ENCODE measurements around the gene ANKRD65. TPM values are rescaled to one million over a fixed set of nuclear protein-coding genes. Genes with fewer than 3 reads are reported as not detected.
A peak's percentile ranks its signal among the peaks of the same experiment; 100 is the strongest.

The ANKRD65 gene
- total and polyA plus RNA-seq, 12 donors = 0.22 to 3.4 (median 1.6) TPM

DNA sequence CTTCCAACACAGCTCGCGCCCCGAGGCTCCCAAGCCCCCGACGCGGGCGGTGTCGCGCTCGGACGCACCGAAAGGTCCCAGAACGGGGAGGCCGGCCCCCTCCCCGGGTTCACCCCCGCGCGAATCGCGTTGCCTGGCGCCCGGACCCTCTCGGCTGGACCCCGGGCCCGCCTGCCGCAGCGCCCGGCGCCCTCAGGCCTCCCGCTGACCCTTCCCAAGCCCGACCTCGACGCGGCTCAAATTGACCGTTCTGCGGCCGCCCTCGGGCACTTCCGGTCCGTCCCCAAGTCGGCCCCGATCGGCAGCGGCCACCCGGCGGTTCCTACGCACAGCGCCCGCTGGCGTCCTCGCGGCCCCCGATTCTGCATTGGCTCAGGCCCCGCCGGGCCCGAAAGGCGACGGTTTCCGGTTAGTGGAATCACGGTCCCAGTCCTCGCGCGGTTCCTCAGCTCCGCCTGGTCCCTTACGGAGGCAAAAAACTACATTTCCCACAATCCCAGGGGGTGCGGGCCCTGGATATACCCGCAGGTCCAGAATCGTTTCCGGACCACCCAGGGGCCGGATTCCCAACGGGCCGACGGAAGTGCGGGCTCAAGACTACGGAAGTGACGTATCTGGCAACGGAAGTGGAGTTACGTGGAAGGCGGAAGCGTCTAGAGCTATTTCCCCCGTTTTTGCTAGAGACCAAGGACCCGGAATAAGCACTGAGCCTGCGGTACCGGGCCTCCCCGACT lies 46.0 kb downstream of the ANKRD65 start, which contains the start of gene AURKAIP1:
Gene AURKAIP1 (minus strand): TSS at position 279 of the 734 bp plus-strand sequence. CDS start 451 bp downstream, outside the sequence.
- TF ChIP-seq, protein P1, sequence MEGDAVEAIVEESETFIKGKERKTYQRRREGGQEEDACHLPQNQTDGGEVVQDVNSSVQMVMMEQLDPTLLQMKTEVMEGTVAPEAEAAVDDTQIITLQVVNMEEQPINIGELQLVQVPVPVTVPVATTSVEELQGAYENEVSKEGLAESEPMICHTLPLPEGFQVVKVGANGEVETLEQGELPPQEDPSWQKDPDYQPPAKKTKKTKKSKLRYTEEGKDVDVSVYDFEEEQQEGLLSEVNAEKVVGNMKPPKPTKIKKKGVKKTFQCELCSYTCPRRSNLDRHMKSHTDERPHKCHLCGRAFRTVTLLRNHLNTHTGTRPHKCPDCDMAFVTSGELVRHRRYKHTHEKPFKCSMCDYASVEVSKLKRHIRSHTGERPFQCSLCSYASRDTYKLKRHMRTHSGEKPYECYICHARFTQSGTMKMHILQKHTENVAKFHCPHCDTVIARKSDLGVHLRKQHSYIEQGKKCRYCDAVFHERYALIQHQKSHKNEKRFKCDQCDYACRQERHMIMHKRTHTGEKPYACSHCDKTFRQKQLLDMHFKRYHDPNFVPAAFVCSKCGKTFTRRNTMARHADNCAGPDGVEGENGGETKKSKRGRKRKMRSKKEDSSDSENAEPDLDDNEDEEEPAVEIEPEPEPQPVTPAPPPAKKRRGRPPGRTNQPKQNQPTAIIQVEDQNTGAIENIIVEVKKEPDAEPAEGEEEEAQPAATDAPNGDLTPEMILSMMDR (IDR thresholded peaks at IDR 0.05) = peak in 3 of 6 experiments; percentile 30 to 47 (median 37)
- TF ChIP-seq POLR2A (IDR thresholded peaks at IDR 0.05) = peak; percentile 55 to 65
- Histone ChIP-seq H3K9me3 (replicated peaks in 1 of 3) (no peaks in the 10 kb centered on the region), H3K4me3 (peak within 1 kb of the TSS; percentile 52 to 83 (median 72)), H3K27me3 (no peaks in the 10 kb centered on the region), H3K4me1 (replicated peaks in 1 of 2) (peaks cover 7 to 31% of the 10 kb centered on the region in 2 donors), H3K36me3 (replicated peaks in 1 of 2) (peaks cover 0 to 10% of the 10 kb centered on the region in 2 donors), H3K27ac (peak within 1 kb of the TSS; percentile 87 to 94 (median 90))
- WGBS, 4 donors = 0 to 1% (median 1%) methylated on average over 46 to 85 of the region's 85 CpGs; no CpG with 5 or more reads in 1 of the 4 donors
- DNase-seq = peak; percentile 98 to 99 (median 99)
- intact Hi-C loops (cut with DNase I) = no loop called here

DNA sequence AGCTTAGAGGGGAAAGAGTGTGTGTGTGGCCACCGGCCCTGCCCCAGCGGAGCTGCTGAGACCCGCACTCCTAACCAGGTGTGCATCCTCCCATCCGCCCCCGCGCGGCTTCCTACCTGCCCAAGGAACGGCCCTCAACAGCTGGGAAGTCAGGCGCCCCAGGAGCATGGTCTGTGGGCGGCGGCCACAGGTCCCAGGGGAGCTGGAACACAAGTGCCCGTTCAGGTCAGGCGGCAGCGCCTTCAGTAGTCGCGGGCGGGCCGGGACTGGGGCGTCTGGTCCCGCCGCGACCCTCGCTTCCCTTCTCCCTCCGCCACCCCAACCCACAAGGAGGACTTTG lies 46.5 kb downstream of the ANKRD65 start:
- no peaks in the 10 kb centered on the region for H3K27me3 ChIP-seq
- TF ChIP-seq POLR2A (IDR thresholded peaks at IDR 0.05) = no peak
- TF ChIP-seq, protein P1 (IDR thresholded peaks at IDR 0.05) = no peak
- H3K9me3 ChIP-seq (replicated peaks in 1 of 3) = no peaks in the 10 kb centered on the region
- H3K36me3 ChIP-seq (replicated peaks in 1 of 2) = peaks cover 0 to 10% of the 10 kb centered on the region in 2 donors
- H3K4me1 ChIP-seq (replicated peaks in 1 of 2) = peaks cover 7 to 31% of the 10 kb centered on the region in 2 donors
- peak overlapping the region; percentile 52 to 83 (median 72) for H3K4me3 ChIP-seq
- intact Hi-C loops (cut with DNase I) = no loop called here
- WGBS, 4 donors = 1% methylated on average over 24 of the region's 24 CpGs; no CpG with 5 or more reads in 2 of the 4 donors
- no peak for DNase-seq
- H3K27ac ChIP-seq = peak overlapping the region; percentile 87 to 94 (median 90)

DNA sequence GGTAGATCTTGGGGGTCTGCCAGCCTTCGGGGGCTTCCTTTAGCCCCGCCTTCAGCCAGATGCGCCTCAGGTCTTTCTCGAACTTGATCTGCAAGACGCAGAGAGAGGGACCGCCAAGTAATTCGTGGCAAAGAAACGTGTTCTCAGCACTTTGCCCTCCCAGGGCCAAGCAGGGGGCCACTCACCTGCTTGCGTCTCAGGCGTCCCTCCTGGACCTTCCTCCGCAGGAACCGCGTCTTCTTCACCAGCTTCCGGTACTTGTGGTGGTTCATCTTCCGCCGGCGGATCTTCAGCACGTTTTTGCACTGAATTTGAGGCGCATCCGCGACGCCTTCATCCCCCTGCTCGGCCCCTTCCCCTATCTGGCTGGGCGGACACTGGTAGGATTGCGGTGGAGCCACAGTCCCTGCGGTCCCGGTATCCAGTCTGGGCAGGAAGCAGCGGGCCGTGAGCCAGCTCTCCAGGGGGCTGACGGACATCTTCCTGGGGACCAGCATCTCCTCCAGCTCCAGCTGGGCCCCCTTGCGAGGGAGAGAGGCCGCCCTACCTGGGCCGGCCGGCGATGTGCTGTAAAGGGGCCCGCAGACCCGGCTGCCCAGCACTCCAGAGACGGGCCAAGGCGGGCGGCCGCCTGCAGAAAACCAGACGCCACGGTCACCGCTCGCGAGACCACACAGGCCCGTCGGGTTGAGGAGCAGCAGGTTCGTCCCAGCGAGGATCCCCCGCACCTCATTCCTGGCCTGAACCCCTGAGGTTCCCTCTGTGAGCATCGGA lies 47.1 kb downstream of the ANKRD65 start:
- Histone ChIP-seq H3K9me3 (replicated peaks in 1 of 3) (no peaks in the 10 kb centered on the region), H3K27me3 (no peaks in the 10 kb centered on the region), H3K4me3 (peak overlapping the region in 3 of 4 donors; percentile 65 to 83 (median 79)), H3K27ac (peak overlapping the region in 3 of 5 donors; percentile 88 to 94 (median 90)), H3K36me3 (replicated peaks in 1 of 2) (peaks cover 0 to 10% of the 10 kb centered on the region in 2 donors), H3K4me1 (replicated peaks in 1 of 2) (peaks cover 7 to 31% of the 10 kb centered on the region in 2 donors)
- peak in 1 of 7 donors; percentile 36 for DNase-seq
- intact Hi-C loops (cut with DNase I) = no loop called here
- TF ChIP-seq, protein P1 (IDR thresholded peaks at IDR 0.05) = no peak
- no peak for TF ChIP-seq POLR2A (IDR thresholded peaks at IDR 0.05)
- 46 to 82% (median 50%) methylated on average over 30 to 52 of the region's 52 CpGs for WGBS, 4 donors
